NCI-H2227 (cell line): ENCODE results near the gene COL28A1.
"Not testable (repeated sequence)": the region's sequence is repeated elsewhere in the genome, so short reads cannot be mapped to it uniquely, and the experiment has no call there.

Source experiments
- DNase-seq: peaks from one replicate; lab custom pipeline; 2025; ENCODE audit not compliant: unreplicated experiment; lab: John Stamatoyannopoulos, UW

COL28A1 gene

DNA sequence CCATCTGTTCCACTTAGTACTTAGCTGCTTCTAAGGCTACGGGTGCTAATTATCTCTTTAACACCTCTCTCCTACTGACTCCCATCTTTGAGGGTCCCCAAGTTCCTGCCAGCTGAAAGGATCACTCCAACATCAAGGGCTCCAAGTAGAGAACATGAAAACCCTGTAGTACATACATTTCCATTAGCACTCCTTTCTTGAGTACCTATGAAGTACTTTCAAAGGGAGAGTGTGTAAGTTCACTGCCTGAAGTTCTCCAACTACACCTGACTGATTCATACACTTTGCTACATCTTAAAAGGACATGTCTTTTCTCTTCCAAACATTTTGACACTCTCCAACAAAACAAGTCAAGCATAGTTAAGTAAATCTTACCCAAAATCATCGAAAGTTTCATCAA is 113.8 kb downstream of the COL28A1 start:
- DNase-seq, result no peak

DNA sequence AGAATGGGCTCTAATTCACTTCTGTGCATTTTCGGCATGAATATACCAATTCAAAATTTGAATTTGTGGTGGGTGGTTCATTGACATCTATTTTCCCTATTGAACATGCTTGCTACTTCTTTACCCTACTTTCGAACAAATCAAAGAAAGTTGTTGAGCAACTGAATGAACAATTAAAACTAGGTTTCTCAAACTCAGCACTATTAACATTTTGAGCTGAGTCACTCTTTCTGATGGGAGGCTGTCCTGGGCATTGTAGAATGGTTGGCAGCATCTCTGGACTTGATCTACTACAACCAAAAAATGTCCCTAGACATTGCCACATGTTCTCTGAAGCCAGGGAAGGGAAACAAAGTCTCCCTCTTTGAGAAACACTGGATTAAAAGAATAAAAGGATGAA is 116.7 kb downstream of the COL28A1 start:
- DNase-seq, result no peak

DNA sequence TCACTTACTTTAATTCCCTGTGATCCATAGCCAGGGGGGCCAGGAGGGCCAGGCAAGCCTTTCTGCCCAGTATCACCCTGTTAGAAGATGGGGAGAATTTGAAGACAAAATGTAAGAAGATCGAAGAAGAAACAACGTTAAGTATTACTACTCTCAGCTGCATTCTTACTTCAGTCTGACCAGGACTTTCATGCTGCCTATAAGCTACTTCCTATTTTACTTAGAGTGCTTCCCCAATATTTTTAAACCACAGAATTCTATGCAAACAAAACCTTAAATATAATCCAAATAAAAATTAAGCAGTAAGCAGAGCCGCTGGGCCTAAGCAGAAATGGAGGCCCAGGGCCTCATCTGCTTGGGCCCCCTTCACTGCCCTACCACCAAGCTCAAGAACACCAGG is 117.8 kb downstream of the COL28A1 start:
- no peak for DNase-seq

DNA sequence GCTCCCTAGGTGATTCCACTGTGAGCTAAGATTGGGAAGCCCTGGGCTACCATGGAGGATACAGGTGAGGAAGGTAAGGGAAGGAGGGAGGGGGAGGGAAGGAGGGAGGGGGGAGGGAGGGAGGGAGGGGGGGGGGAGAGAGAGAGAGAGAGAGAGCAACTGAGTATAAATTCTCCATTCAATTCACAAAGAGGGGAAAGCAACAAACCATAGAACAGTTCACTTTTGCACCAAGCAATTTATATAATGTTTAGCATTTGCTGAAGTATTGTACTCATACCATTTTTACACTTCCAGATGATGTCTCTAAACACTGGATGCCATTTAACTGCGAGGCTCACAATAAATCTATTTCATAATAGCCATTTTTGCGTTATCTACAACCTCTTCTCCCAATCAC is 118.3 kb downstream of the COL28A1 start:
- DNase-seq, result no peak

DNA sequence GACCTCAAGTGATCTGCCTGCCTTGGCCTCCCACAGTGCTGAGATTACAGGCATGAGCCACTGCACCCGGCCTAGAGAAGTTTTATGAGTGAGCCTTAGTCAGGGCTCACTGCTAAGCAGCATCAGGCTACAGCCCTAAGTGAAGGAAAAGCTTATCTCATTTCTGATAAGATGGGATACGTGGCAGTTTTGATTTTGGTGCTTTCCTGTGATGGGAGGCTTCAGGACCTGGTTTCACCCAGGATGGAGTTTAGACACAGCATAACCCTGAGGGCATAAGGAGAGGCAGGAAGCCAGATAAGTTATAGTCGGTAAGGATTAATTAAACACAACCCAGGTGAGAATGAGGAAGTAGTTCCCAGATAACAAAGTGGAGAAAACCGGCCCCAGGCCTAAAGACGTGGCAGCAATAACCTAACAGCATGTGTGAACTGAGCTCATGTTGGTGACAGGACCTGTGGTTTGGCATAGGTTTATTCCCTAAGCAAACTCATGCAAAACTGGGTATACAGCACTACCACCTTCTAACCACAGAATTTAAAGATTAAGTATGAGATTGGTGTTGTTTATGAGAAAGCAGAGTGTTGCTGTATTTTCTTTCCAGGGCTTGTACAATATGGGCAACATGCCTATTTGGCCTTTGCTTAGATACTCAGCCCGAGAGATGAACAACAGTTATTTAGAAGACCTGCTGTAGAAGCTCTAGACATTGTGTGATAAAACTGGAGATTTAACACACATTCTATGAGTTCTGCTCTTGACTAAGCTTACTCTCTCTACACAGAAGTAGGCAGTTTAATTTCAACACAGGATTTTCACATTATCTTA is 119.4 kb downstream of the COL28A1 start:
- DNase-seq, result no peak

DNA sequence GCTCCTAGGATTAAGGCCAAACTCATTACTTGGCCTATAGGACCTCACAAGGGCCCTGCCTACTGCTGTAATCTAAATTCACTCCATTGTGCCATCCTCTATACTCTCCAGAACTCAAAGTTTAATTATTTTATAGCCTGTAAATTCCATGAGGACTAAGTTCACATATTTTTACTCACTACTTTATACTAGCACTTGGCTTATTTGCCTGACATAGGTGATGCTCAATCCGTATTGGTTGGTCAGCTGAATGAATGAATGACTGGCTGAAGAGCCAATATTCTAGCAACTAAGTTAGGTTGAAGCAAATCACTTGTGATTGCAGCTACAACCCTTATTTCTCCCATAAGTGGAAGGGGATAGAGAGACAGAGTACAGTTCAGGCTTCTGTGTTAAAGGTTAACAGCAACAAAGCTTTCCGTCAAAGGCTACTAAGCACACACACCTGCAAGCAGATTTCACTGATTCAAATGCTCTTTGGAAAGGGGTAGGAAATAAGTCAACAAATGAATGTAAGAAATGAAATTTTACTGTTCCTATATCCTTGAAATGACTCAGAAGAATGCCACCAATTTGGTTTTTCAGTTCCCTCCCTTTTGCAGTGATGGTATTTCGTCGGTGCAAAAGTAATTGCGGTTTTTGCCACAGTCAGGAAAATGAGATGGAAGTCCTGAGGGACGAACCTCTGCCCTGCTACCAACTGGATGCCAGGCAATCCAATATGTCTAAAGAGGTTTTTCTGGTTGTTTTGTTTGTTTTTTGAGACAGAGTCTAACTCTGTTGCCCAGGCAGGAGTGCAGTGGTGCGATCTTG is 120.7 kb downstream of the COL28A1 start:
- DNase-seq, result no peak

DNA sequence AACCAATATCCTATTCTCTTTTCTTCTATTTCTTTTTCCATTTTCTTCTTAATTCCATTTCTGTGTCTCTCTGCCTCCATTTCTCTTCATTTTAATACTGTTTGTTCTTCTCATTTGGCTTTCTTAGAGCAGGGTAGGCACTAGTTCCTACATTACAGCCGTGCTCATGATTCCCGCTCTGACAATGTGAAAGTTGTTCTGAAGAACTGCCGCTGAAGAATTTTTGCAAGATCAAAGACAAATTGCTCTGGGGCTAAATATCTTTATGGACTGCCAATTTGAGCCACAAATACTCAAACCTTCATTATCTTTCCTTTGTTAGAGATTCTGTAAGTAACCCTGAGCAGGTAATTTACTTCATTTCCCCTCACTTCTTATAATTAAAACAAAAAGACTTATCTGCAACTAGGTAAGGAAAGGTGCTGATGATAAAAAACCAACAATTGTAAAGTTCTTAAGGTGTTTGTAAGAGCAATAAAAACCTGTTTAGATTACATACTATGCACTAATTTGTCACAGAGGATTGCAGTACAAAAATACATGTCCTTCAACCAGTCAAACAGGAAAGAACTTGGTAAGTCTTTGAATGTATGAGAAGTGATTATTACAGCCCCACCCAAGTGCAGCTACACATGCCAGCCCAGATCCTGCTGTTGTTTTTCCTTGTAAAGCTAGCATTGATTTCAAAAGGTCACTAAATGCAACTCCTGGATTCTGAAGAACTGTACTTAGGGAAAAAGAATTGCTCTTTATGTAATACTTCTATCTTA is 127.5 kb downstream of the COL28A1 start:
- DNase-seq, result no peak

DNA sequence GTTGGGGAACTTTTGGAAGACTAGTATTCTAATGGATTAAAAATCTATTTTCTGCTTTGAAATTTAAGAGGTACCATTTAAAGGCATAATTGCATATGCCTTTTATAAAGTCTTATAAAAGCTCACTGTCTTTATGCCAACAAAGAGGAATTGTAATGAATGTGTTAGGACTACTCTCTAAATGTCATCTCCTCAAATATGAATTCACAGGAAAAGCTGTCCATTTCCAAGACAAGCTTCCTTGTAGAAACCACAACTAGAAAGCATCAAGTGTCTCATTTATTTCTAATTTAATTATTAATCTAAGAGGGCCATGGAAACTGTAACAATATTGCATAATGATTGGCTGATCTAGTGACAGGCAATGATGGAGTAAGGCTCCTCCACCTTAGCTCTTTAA is 130.2 kb downstream of the COL28A1 start:
- DNase-seq, result no peak

DNA sequence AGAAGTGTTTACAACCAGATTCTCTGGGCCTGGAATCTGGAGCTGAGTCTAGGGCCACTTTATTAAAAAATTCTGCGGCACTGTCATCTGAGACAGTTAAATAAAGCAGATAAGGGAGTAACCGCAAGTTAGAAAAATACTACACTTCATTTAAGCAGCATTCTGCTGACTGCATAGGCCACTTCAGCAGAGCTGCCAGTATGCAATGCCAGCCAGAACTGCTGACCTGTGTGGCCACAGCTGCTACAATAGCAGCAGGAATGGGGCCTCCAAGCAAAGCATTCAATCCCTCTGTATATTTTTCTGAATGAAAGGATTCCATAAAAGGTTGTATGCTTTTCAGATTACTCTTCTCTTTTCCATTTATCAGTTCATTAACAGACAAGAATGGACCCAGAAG is 136.0 kb downstream of the COL28A1 start:
- no peak for DNase-seq

DNA sequence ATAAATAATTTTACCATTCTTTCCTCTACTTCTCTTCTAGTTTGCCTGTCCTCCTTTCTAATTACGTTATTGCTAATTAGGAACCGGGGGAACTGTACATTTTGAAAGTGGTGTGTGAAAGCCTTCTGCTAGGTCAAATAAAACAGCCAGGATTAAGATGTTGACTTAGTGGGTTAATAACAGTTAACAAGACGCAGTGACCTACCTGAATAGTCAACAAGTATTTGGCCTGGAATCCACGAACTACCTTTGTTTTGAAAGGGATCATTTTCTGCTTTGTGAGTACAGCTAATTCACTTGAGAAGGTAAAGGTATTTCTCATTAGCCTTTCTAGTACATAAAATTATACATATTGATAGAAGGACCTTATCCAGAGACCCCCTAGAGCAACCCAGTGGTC is 139.9 kb downstream of the COL28A1 start:
- DNase-seq, result no peak

DNA sequence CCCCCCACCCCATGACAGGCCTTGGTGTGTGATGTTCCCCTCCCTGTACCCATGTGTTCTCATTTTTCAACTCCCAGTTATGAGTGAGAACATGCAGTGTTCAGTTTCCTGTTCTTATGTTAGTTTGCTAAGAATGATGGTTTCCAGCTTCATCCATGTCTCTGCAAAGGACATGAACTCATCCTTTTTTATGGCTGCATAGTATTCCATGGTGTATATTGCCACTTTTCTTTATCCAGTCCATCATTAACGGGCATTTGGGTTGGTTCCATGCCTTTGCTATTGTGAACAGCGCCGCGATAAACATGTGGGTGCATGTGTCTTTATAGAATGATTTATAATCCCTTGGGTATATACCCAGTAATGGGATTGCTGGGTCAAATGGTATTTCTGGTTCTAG is 147.5 kb downstream of the COL28A1 start:
- DNase-seq, result not testable (repeated sequence)

DNA sequence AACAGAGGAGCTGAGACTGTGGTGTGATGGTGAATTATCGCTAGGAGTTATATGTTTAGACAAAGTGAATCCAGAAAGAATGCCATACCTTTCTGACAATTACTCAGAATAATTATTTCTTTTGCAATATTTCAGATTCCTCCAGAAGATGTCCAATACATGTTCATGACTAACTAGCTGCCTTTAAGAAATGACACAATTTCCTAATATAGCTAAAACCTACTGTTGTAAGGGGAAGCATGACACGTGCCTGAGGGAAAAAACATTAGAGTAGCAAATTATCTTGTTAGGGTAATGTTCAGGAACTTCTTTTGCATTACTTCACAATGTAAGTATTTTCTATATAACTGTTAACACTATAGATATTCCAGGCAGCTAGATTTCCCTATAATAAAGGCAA is 150.3 kb downstream of the COL28A1 start:
- no peak for DNase-seq

DNA sequence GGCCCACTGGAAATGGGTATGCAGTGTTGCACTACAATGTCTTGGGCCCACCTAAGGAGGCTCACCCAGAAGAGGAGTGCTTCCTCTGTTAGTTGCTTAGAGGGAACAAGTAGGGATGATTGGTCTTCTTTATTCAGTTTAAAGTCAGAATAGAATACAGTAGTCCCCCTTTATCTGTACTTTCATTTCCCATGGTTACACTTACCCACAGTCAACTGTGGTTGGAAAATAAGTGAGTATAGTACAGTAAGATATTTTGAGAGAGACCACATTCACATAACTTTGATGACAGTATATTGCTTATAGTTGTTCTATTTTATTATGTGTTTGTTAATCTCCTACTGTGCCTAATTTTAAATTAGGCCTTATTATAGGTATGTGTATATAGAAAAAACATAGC is 151.4 kb downstream of the COL28A1 start:
- no peak for DNase-seq

DNA sequence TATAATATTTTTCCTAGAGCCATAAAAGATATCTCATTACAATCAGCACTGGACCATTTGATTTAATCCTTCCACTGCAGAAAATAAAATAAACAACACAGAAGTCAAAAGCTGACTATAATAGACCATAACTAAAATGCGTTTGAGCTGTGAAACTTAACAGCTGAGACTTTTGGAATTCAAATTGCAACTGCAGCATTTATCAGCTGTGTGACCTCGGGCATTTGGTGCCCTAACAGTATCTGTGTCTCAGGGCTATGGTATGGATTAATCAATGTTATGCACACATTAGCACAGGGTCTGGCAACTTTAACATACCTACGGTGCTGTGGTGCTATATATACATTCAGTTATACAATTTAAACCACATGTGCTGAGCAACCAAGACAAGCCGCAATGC is 160.1 kb downstream of the COL28A1 start:
- DNase-seq, result no peak

DNA sequence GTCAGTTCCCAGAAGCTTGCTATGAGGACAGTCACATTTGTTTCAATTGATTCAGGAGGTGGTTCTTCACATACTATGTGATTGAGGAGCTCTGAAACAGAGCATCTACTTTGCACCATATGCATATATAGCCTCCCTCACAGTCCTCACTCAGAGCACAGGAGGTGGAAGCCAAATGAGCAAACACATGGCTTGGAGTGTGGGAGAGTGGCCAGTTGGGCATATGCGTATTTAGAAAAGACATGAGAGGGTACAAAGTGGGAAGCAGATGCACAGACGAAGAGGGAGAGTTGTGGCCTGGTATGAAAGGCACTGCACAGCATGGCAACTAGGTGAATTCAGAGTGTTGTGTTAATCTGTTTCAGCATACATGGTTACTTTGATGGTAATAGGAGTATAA is 165.6 kb downstream of the COL28A1 start:
- no peak for DNase-seq

DNA sequence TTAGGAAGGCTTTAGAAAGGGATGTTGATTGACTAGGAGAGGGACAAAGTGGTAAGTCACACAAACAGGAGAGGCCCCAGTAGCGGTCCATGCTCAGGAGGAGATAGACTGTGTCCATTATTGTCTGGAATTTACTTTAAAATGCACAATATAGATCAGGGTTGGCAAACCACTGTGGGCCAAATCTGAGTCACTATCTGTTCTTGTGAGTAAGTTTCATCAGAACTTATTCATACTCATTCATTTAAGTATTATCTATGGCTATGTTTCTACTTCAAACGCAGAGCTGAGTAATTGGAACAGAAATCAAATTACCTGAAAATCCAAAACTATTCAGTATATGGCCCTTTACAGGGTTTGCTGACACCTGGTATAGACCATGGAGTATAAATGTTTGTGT is 166.5 kb downstream of the COL28A1 start:
- no peak for DNase-seq

DNA sequence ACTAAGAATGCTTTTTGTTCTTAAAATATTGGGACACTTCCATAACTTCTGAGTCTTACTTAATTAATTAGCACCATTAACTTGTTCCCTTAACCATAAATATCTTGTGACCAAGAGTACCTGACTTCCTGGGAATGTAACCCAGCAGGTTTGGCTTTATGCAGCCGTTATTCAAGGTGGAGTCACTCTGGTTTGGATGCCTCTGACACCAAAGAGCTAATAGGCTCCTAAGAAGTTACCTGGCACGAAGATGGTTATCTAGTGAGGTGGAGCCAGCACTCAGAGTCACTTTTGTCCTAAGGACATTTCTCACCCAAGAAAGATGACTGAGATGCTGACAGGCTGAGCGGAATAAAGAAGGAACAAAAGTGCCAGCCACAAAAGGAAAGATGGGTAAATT is 181.0 kb downstream of the COL28A1 start:
- no peak for DNase-seq

DNA sequence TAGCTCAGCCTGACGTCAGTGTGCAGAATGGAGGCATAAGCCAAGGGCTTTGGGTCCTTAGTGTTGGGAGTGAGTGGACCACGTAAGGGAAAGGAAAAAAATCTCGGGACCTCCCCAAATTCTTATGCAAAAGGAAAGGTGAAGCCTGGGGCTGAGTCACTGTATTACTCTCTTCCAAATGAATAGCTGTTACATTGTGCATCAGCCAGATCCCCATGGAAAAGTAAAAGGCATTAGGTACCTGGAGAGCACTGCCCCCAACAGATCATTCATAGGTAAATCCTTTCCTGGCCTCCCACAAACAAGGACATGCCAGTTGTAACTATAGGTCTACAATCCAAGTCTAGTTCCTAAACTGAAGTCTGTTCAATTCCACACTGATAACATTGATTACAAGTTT is 182.8 kb downstream of the COL28A1 start:
- DNase-seq, result no peak

DNA sequence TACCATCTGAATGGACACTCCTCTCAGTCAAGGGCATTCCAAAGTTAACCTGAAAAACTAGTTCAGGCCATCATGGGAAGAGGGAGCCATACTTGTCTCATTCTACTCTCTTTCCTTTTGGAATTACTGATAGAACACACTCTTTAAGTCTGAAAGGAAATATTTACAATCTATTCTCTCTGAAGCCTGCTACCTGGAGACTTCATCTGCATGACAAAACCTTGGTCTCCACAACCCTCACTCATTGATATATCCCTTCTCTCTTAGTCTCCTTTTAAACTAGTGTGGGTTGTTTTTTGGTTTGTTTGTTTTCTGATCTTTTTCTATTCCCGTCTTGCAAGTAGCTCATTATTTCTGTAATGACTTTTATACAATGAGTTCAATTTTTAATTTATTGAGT is 183.8 kb downstream of the COL28A1 start:
- no peak for DNase-seq

DNA sequence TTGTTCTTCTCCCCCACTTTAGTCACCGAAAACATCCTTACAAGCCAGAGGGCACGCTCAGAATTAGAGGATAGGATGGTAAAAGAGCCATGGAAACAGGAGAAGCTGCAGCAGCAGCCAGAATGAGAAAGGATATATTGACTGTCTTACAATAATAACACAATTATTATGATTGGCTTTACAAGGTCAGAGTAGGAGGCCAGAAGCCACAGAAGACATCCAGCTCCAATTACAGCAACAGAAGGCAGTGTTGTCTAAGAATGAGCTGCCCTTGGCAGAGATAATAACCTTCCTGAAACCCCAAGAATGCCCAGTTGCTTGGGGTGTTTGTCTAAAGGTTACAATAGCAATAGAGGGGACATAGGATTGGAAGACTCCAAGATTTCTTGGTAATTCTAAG is 184.5 kb downstream of the COL28A1 start:
- no peak for DNase-seq

DNA sequence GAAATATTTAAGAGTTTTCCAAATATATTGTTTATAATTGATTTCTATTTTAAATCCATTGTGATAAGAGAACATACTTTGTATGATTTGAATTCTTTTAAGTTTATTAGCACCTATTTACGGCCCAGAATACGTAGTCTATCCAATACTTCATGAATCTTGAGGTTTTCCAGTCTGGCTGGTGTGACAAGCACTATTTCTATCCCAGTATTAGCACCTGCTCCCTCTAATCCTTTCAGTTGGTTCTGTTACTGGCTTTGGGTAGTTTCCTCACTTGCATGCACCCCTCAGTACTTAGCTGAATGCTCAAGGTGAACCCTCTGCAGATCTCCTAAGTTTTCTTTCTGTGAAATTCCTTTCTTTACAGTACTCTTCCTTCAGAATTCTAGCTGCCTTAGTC is 186.5 kb downstream of the COL28A1 start:
- no peak for DNase-seq

DNA sequence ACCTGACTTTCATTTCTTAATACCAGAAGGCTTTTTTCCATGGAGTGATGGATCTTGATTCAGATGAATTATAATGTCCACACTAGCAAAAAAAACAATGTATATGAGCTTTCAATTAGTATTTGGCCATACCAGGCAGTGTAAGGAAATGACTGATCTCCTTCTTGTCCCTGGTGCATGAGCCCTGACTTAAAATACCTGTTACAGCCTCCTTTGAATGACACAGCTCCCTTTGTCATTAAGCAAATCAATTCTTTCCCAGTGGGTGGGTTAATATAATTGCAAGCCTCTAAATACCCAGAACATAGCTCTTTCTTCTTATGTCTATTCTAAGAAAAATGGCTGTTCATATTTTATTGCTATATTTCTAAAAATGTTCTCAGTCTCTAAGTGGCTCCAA is 188.6 kb downstream of the COL28A1 start:
- no peak for DNase-seq
